ENCODE measurements around the gene GRIN3B.

GRIN3B gene

DNA sequence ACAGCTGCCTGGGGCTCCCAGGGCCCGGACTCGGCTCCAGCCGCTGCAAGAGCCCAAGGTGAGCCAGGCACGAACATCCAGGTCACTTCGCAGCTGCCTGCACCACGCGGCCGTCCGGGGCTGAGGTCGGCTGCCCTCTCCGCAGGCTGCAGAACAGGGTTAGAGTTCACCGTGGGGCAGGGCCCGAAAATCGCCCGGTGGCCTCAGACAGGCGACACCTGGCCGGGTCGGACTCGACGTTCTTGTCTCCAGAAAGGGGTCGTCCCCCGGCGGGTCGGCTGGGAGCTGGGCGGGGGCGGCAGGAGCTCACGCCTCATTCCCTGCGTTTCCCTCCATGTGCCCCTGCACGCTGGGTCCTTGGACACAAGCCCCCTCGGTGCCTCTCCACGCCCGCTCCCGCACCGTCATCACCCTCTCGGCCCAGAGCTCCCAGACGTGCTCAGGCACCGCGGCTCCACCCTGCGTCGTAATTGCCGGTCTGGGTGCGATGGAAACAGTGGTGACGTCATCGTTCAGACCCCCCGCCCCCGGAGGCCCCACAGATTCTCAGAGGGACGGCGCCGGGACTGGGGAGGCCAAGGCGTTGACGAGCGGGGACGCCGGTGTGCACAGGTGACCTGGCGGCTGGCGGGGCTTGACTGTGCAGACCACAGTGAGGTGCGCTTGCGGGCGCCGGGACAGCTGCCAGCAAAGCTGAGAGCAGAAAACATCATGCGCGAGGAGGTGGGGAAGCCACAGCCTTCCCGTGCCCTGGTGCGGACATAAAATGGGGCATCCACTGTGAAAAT, 4.0 kb upstream of the GRIN3B start (continued):
- no peak for TF ChIP-seq ZNF48 (tag by site-specific recombination; IDR thresholded peaks at IDR 0.05)
- no peak for TF ChIP-seq GLI2 (tag by site-specific recombination; IDR thresholded peaks at IDR 0.05; ENCODE audit: borderline replicate concordance, low read depth)
- 0 out of 2 replicates have a peak, but pooled peaks have one; percentile 57 for TF ChIP-seq ZNF239 (tag by site-specific recombination; IDR thresholded peaks at IDR 0.05)
- TF ChIP-seq ZNF133 (tag by site-specific recombination; IDR thresholded peaks at IDR 0.05) = no peak
- TF ChIP-seq ZNF2 (tag by site-specific recombination; IDR thresholded peaks at IDR 0.05) = peak; percentile 84
- TF ChIP-seq ZNF324 (tag by site-specific recombination; IDR thresholded peaks at IDR 0.05) = peak; percentile 95
- TF ChIP-seq ZNF837 (tag by site-specific recombination; IDR thresholded peaks at IDR 0.05) = no peak
- no peak; the same call in 1 of the 2 replicates for TF ChIP-seq GFI1B (tag by site-specific recombination; IDR thresholded peaks at IDR 0.05)
- TF ChIP-seq ZBTB1 (tag by site-specific recombination; IDR thresholded peaks at IDR 0.05) = peak; percentile 88
- TF ChIP-seq GLI4 (tag by site-specific recombination; IDR thresholded peaks at IDR 0.05) = peak; percentile 62; the same call in 1 of the 2 replicates
- TF ChIP-seq, protein P1, sequence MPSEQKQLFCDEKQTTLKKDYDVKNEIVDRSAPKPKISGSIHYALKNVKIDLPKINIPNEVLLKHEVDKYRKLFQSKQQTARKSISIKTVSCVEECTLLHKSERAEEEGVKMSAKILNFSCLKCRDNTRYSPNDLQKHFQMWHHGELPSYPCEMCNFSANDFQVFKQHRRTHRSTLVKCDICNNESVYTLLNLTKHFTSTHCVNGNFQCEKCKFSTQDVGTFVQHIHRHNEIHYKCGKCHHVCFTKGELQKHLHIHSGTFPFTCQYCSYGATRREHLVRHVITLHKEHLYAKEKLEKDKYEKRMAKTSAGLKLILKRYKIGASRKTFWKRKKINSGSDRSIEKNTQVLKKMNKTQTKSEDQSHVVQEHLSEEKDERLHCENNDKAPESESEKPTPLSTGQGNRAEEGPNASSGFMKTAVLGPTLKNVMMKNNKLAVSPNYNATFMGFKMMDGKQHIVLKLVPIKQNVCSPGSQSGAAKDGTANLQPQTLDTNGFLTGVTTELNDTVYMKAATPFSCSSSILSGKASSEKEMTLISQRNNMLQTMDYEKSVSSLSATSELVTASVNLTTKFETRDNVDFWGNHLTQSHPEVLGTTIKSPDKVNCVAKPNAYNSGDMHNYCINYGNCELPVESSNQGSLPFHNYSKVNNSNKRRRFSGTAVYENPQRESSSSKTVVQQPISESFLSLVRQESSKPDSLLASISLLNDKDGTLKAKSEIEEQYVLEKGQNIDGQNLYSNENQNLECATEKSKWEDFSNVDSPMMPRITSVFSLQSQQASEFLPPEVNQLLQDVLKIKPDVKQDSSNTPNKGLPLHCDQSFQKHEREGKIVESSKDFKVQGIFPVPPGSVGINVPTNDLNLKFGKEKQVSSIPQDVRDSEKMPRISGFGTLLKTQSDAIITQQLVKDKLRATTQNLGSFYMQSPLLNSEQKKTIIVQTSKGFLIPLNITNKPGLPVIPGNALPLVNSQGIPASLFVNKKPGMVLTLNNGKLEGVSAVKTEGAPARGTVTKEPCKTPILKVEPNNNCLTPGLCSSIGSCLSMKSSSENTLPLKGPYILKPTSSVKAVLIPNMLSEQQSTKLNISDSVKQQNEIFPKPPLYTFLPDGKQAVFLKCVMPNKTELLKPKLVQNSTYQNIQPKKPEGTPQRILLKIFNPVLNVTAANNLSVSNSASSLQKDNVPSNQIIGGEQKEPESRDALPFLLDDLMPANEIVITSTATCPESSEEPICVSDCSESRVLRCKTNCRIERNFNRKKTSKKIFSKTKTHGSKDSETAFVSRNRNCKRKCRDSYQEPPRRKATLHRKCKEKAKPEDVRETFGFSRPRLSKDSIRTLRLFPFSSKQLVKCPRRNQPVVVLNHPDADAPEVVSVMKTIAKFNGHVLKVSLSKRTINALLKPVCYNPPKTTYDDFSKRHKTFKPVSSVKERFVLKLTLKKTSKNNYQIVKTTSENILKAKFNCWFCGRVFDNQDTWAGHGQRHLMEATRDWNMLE (tag by site-specific recombination; conservative IDR thresholded peaks at IDR 0.05; ENCODE audit: low read depth) = no peak
- TF ChIP-seq, protein P2, sequence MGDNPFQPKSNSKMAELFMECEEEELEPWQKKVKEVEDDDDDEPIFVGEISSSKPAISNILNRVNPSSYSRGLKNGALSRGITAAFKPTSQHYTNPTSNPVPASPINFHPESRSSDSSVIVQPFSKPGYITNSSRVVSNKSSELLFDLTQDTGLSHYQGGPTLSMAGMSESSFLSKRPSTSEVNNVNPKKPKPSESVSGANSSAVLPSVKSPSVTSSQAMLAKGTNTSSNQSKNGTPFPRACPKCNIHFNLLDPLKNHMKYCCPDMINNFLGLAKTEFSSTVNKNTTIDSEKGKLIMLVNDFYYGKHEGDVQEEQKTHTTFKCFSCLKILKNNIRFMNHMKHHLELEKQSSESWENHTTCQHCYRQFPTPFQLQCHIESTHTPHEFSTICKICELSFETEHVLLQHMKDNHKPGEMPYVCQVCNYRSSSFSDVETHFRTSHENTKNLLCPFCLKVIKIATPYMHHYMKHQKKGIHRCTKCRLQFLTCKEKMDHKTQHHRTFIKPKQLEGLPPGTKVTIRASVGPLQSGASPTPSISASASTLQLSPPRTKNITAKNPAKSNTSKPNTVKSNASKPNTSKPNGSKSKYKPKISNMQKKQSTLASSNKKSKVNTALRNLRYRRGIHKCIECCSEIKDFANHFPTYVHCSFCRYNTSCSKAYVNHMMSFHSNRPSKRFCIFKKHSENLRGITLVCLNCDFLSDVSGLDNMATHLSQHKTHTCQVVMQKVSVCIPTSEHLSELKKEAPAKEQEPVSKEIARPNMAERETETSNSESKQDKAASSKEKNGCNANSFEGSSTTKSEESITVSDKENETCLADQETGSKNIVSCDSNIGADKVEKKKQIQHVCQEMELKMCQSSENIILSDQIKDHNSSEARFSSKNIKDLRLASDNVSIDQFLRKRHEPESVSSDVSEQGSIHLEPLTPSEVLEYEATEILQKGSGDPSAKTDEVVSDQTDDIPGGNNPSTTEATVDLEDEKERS (tag by site-specific recombination; IDR thresholded peaks at IDR 0.05) = peak; percentile 47; the same call in 1 of the 2 replicates
- TF ChIP-seq ZNF114 (tag by site-specific recombination; IDR thresholded peaks at IDR 0.05) = no peak
- TF ChIP-seq ZNF280C (tag by site-specific recombination; IDR thresholded peaks at IDR 0.05) = no peak
- TF ChIP-seq ZNF501 (tag by site-specific recombination; IDR thresholded peaks at IDR 0.05) = peak; percentile 13; the same call in 1 of the 2 replicates
- TF ChIP-seq ZEB2 (tag by site-specific recombination; IDR thresholded peaks at IDR 0.05) = peak; percentile 98
- TF ChIP-seq SETDB1 (IDR thresholded peaks at IDR 0.05; ENCODE audit: insufficient read length, low read length) = no peak
- TF ChIP-seq ZNF416 (tag by site-specific recombination; IDR thresholded peaks at IDR 0.05) = no peak; the same call in 1 of the 2 replicates
- no peak for TF ChIP-seq ZNF37A (tag by site-specific recombination; IDR thresholded peaks at IDR 0.05)
- no peak for TF ChIP-seq ZNF514 (tag by site-specific recombination; IDR thresholded peaks at IDR 0.05)
- TF ChIP-seq MEIS1 (CRISPR knock-in tag; IDR thresholded peaks at IDR 0.05; ENCODE audit: borderline replicate concordance) = no peak
- no peak for TF ChIP-seq ZNF311 (tag by site-specific recombination; IDR thresholded peaks at IDR 0.05; ENCODE audit: borderline replicate concordance)
- peak; percentile 57; the same call in 1 of the 2 replicates for TF ChIP-seq ZSCAN30 (tag by site-specific recombination; IDR thresholded peaks at IDR 0.05)
- TF ChIP-seq ZNF664 (tag by site-specific recombination; IDR thresholded peaks at IDR 0.05) = no peak
- TF ChIP-seq, protein P3, sequence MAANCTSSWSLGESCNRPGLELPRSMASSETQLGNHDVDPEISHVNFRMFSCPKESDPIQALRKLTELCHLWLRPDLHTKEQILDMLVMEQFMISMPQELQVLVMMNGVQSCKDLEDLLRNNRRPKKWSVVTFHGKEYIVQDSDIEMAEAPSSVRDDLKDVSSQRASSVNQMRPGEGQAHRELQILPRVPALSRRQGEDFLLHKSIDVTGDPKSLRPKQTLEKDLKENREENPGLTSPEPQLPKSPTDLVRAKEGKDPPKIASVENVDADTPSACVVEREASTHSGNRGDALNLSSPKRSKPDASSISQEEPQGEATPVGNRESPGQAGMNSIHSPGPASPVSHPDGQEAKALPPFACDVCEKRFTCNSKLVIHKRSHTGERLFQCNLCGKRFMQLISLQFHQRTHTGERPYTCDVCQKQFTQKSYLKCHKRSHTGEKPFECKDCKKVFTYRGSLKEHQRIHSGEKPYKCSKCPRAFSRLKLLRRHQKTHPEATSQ (tag by site-specific recombination; IDR thresholded peaks at IDR 0.05) = no peak
- TF ChIP-seq BCL11B (tag by site-specific recombination; IDR thresholded peaks at IDR 0.05; ENCODE audit: low read depth) = peak; percentile 72
- no peak for TF ChIP-seq ZNF791 (tag by site-specific recombination; IDR thresholded peaks at IDR 0.05)
- no peak for TF ChIP-seq ZNF777 (tag by site-specific recombination; IDR thresholded peaks at IDR 0.05; ENCODE audit: borderline replicate concordance)
